Testis (tissue), 3 donors: ENCODE measurements around the gene NCR3LG1. TPM values are rescaled to one million over a fixed set of nuclear protein-coding genes. Genes with fewer than 3 reads are reported as not detected.

Source experiments
- DNase-seq: peaks from one replicate; pipeline ENCODE4 v3.0.0-alpha.2; 2019
- H3K27ac ChIP-seq, 2 donors: fragments of 200-600 bp; sonication (generic); one replicate each; pipeline ENCODE4 v1.5.1; 2019
- H3K27me3 ChIP-seq: fragments of 200-600 bp; sonication (generic); one replicate; pipeline ENCODE4 v1.5.1; 2019
- H3K36me3 ChIP-seq: fragments of 200-600 bp; sonication (generic); one replicate; pipeline ENCODE4 v1.5.1; 2017; ENCODE audit warnings: low read depth; ENCODE audit errors: missing control alignments
- H3K4me1 ChIP-seq: fragments of 200-600 bp; sonication (generic); one replicate; pipeline ENCODE4 v1.5.1; 2019
- H3K4me3 ChIP-seq, 2 donors: fragments of 200-600 bp; sonication (generic); one replicate each; pipeline ENCODE4 v1.5.1; 2017 to 2019
- H3K9me3 ChIP-seq: fragments of 200-600 bp; sonication (generic); one replicate; pipeline ENCODE4 v1.5.1; 2017
- POLR2A ChIP-seq: fragments of 450-650 bp; IDR thresholded peaks from one replicate; pipeline ENCODE4 v1.6.1; 2017; ENCODE audit warnings: antibody characterized with exemption, mild to moderate bottlenecking, moderate library complexity
- WGBS, 2 donors: methylation state at CpG; one replicate each; pipeline ENCODE4 v1.1.5; 2018; 5-methylcytosine and 5-hydroxymethylcytosine counted together
- intact Hi-C: fragments of 100-400 bp; cut with DNase I; formaldehyde crosslinking; loops from one replicate; pipeline ENCODE4 v1.15.1; 2023; ENCODE audit warnings: low total_unique reads
- polyA plus RNA-seq: library from polyadenylated mRNA; stranded (reverse); fragments of 350-450 nt; fragmentation: Illumina TruSeq; extraction: RNeasy Lipid Tissue Mini Kit (QIAGEN cat#74804); gene quantifications from one replicate; pipeline ENCODE4 v1.2.3, GENCODE V29; 2014; ENCODE audit warnings: low read depth, low replicate concordance; ENCODE audit not compliant: insufficient read depth
- total RNA-seq, 2 donors: library from RNA; depleted of rRNA; stranded (reverse); fragments of >200 nt; gene quantifications; one replicate each; pipeline ENCODE4 v1.2.3, GENCODE V29; 2016
- TF ChIP-seq, protein P1 (sequence below), 3 experiments: fragments of 450-650 bp in 2 of 3; fragments of 200-600 bp in 1 of 3; sonication (generic) in 1 of 3; IDR thresholded peaks; one replicate each; pipeline ENCODE4 v1.5.1; 2016 to 2019; ENCODE audit warnings: antibody characterized with exemption in 3 of 3, mild to moderate bottlenecking in 2 of 3, moderate library complexity in 1 of 3

The NCR3LG1 gene
- total and polyA plus RNA-seq, 3 donors from 2014 or later, result 5.0 to 10.0 (median 9.3) TPM

DNA sequence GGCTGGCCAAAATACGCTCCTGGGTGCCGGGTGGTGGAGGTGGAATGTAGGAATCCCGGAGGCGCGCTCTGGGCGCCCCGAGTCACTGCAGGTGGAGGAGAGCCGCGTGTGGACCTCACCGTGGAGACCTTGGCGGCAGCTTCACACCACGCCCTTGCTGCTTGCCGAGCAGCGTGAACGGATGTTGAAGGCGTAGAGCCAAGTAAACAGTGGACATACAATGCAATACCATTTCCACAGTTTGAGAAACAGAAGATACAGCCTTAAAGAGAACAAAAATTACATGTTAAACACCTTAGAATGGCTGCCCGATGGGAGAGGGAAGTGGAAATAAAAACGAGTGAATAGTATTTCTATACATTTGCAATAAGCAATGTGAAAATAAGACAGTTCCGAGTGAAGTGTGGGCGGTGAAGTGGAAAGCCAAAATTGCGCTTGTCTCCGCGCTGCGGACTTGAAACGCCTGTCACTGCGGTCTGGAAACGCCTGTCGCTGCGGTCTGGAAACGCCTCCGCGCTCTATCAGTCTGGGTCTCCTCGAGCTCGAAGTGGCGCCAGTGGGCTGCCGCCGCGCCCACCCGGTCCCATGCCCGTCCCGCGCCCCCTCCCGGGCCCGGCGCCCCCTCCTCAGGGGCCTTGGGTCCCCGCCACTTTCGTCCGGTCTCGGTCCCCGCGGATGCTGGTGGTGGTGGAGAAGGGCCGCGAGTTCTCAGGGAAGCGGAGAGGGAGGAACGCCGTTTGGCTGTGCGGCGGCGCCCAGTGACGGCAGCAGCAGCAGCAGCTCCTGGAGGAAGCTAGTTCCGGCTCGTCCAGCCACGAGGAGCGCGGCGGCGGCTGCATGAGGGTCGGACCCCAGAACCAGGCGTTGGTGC lies 1.6 kb downstream of the NCR3LG1 start:
- TF ChIP-seq POLR2A, result no peak
- TF ChIP-seq, protein P1, sequence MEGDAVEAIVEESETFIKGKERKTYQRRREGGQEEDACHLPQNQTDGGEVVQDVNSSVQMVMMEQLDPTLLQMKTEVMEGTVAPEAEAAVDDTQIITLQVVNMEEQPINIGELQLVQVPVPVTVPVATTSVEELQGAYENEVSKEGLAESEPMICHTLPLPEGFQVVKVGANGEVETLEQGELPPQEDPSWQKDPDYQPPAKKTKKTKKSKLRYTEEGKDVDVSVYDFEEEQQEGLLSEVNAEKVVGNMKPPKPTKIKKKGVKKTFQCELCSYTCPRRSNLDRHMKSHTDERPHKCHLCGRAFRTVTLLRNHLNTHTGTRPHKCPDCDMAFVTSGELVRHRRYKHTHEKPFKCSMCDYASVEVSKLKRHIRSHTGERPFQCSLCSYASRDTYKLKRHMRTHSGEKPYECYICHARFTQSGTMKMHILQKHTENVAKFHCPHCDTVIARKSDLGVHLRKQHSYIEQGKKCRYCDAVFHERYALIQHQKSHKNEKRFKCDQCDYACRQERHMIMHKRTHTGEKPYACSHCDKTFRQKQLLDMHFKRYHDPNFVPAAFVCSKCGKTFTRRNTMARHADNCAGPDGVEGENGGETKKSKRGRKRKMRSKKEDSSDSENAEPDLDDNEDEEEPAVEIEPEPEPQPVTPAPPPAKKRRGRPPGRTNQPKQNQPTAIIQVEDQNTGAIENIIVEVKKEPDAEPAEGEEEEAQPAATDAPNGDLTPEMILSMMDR (IDR thresholded peaks at IDR 0.05), result no peak
- H3K36me3 ChIP-seq, result no peaks in the 10 kb centered on the region
- H3K4me1 ChIP-seq, result peaks cover 4% of the 10 kb centered on the region
- H3K4me3 ChIP-seq, result peak overlapping the region; percentile 71 to 76
- no peaks in the 10 kb centered on the region for H3K27me3 ChIP-seq
- intact Hi-C loops, result no loop called here
- DNase-seq, result peak; percentile 85
- WGBS, 2 donors, result 0% methylated on average over 37 to 68 of the region's 69 CpGs
- peak overlapping the region; percentile 46 to 82 for H3K27ac ChIP-seq
- H3K9me3 ChIP-seq, result no peaks in the 10 kb centered on the region

DNA sequence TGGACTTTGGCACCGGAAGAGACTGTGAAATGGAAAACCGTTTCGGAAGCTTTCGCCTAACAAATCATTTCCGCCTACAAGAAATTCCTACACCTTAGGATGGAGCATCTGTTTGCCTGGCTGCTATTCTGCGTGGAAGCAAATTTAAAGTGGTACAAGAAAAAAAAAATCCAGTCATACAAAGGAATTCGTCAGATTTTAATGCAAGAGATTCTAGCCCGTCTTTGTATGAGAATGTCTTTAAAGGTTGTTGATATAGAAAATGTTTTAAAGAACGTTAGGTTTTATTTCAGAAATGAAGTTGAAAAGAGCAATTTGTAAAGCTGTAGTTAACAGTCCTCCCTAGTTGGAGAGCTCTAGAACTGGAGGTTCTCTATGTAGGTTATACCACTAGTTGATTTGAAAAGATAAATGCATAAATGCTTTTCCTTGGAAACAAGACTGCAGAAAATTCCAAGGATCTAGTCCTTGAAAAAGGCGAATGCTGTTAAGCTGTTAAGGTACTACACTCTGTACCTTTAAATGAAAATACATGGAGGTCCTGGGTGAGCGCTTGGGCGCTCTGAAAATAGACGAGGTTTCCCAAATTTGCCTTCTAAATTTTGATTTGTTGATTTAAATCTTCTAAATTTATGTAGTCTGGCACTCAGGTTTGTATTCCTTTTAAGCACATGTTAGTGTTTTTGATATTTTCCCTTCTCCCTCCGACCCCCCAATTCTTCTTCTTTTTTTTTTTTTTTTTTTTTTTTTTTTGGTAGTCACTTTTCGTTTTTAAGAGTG lies 2.4 kb downstream of the NCR3LG1 start:
- no peak for DNase-seq
- peak overlapping the region; percentile 71 to 76 for H3K4me3 ChIP-seq
- no peaks in the 10 kb centered on the region for H3K27me3 ChIP-seq
- TF ChIP-seq POLR2A, result no peak
- TF ChIP-seq, protein P1 (IDR thresholded peaks at IDR 0.05), result no peak
- H3K9me3 ChIP-seq, result no peaks in the 10 kb centered on the region
- WGBS, 2 donors, result 3 to 4% methylated on average over 15 of the region's 15 CpGs
- H3K27ac ChIP-seq, result peak overlapping the region in 1 of 2 donors; percentile 82
- intact Hi-C loops, result no loop called here
- no peaks in the 10 kb centered on the region for H3K36me3 ChIP-seq
- peaks cover 4% of the 10 kb centered on the region for H3K4me1 ChIP-seq

DNA sequence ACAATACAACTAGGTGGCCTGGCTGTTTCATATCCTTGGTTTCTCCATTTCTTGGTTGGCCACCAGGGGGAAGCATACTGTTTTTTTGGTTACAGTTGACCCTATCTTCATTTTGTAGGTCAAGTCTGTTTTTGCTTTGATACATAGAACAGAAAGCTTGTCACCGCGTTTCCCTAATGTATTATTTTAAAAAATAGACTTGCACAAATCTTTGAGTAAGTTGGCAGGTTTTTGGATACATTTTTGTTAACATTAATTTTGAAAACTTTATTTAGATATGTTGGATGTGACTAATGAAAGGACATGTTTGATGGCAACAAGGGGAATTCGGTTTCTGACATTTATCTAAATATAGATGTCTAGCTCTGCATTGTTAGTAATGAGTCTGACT lies 3.0 kb downstream of the NCR3LG1 start:
- DNase-seq, result peak; percentile 82
- no peaks in the 10 kb centered on the region for H3K36me3 ChIP-seq
- H3K4me1 ChIP-seq, result peaks cover 4% of the 10 kb centered on the region
- H3K27ac ChIP-seq, result no peak overlapping the region
- H3K9me3 ChIP-seq, result no peaks in the 10 kb centered on the region
- intact Hi-C loops, result no loop called here
- WGBS, 2 donors, result 37 to 40% methylated on average over 3 of the region's 3 CpGs
- no peak overlapping the region for H3K4me3 ChIP-seq
- H3K27me3 ChIP-seq, result no peaks in the 10 kb centered on the region
- no peak for TF ChIP-seq POLR2A
- TF ChIP-seq, protein P1 (IDR thresholded peaks at IDR 0.05), result peak; percentile 52 to 72 (median 62)

DNA sequence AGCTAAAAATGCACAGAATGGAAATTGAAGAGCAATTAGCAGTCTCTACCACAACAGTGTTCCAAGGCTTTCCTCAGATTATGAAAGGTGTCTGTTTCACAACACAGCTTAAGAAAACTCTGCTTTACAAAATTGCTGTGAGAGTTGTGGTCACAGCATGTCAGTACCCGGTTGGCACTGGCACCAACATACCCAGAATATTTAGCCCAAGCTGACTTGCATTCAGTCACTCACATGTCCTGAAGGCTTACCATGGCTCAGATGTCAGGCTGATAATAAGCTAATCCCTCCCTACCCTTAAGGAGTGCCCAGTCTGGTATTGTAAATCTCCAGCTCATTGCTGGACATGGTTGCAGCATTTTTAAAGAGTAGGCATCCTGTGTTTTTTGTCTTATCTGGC lies 14.9 kb downstream of the NCR3LG1 start:
- Histone ChIP-seq H3K27me3 (no peaks in the 10 kb centered on the region), H3K27ac (no peak overlapping the region), H3K4me1 (no peaks in the 10 kb centered on the region), H3K9me3 (no peaks in the 10 kb centered on the region), H3K4me3 (no peak overlapping the region), H3K36me3 (no peaks in the 10 kb centered on the region)
- no peak for DNase-seq
- TF ChIP-seq, protein P1 (IDR thresholded peaks at IDR 0.05), result no peak
- no peak for TF ChIP-seq POLR2A
- intact Hi-C loops, result no loop called here
- WGBS, 2 donors, result 92 to 100% methylated on average over 1 of the region's 1 CpG
